Activated naive CD8-positive, alpha-beta T cell treated with anti-CD3 and anti-CD28 coated beads for 36 hours (primary cell): ENCODE data around the gene ADCY5. TPM values are rescaled to one million over a fixed set of nuclear protein-coding genes. Genes with fewer than 3 reads are reported as not detected.
"Not testable (repeated sequence)": the region's sequence is repeated elsewhere in the genome, so short reads cannot be mapped to it uniquely, and the experiment has no call there.

Experiments
- DNase-seq: peaks from one replicate; pipeline ENCODE4 v3.0.0; 2021
- H3K27ac Mint-ChIP-seq: one replicate; pipeline ENCODE4 v1.8.0; 2022; ENCODE audit warnings: mild to moderate bottlenecking, moderate library complexity, mixed read lengths
- H3K27me3 Mint-ChIP-seq: one replicate; pipeline ENCODE4 v1.8.0; 2022; ENCODE audit warnings: mild to moderate bottlenecking, mixed read lengths
- H3K36me3 Mint-ChIP-seq: one replicate; pipeline ENCODE4 v1.8.0; 2021; ENCODE audit warnings: mild to moderate bottlenecking, mixed read lengths
- H3K4me1 Mint-ChIP-seq: one replicate; pipeline ENCODE4 v1.8.0; 2021; ENCODE audit warnings: mixed read lengths
- H3K4me3 Mint-ChIP-seq: one replicate; pipeline ENCODE4 v1.8.0; 2022; ENCODE audit warnings: mild to moderate bottlenecking, moderate library complexity, mixed read lengths
- H3K9me3 Mint-ChIP-seq: one replicate; pipeline ENCODE4 v1.8.0; 2022; ENCODE audit warnings: mixed read lengths
- total RNA-seq, 2 experiments: library from RNA; stranded (reverse); gene quantifications; one replicate each; pipeline ENCODE4 v1.2.3, GENCODE V29; 2021

Gene ADCY5
- total RNA-seq, 2 experiments from 2014 or later = not detected

DNA sequence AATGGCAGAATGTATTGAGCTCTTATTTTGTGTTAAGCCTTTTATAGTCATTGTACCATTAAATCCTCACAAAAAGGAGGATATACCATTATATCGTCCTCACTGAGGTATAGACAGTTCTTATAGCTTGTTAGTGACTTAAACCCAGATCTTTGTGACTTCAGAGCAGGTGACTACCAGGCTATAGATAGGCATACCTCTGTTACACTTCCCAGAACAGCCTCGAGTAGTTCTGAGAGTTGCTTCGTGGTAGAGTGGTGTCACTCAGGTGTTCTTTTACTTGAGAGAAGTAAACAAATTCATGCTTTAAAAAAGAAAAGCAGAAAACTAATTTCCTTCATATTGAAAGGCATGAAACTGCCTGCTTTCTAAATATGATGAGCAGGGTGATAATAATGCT, 187.2 kb downstream of the ADCY5 start:
- Mint-ChIP-seq H3K4me3 (no peak overlapping the region), H3K36me3 (peaks cover 22% of the 10 kb centered on the region), H3K4me1 (no peaks in the 10 kb centered on the region), H3K9me3 (peaks cover 2% of the 10 kb centered on the region), H3K27me3 (no peaks in the 10 kb centered on the region), H3K27ac (no peak overlapping the region)
- no peak for DNase-seq

DNA sequence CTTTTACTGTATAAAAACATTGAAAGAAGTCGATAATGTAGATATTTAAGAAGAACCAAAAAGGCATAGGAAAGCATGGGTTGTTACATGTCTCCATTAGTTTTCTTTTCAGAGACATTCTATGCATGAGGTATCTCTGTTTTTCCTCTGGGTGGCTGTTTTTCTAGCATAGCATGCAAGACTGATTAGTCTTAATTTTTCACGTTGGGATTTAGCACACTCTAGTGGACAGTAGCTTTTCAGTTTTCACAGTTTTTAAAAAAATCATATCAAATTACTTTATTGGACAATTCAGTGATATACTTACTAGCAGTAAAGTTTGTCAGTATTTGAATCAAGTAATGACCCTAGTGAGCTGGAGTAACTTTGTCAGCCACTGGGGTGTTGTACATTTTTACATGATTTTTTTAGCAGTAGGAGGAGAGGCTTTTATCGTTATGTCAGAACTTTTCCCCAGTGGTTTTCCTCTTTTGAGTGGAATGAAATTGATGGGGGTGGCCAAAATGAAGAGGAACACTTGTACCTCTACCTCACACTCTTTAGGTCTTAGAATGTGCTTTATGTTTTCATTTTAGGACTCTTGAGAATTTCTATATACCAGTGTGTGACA, 190.0 kb downstream of the ADCY5 start:
- no peak overlapping the region for H3K27ac Mint-ChIP-seq
- peaks cover 2% of the 10 kb centered on the region for H3K36me3 Mint-ChIP-seq
- no peaks in the 10 kb centered on the region for H3K27me3 Mint-ChIP-seq
- DNase-seq = no peak
- no peak overlapping the region for H3K4me3 Mint-ChIP-seq
- H3K9me3 Mint-ChIP-seq = no peaks in the 10 kb centered on the region
- H3K4me1 Mint-ChIP-seq = no peaks in the 10 kb centered on the region

- DNase-seq = no peak
- H3K27ac Mint-ChIP-seq = no peak overlapping the region
- no peaks in the 10 kb centered on the region for H3K27me3 Mint-ChIP-seq
- peaks cover 2% of the 10 kb centered on the region for H3K36me3 Mint-ChIP-seq
- H3K9me3 Mint-ChIP-seq = no peaks in the 10 kb centered on the region
- H3K4me1 Mint-ChIP-seq = no peaks in the 10 kb centered on the region
- H3K4me3 Mint-ChIP-seq = no peak overlapping the region
These were observed 190.5 kb downstream of the ADCY5 start for GRCh38 chr3:123258359-123258758.

DNA sequence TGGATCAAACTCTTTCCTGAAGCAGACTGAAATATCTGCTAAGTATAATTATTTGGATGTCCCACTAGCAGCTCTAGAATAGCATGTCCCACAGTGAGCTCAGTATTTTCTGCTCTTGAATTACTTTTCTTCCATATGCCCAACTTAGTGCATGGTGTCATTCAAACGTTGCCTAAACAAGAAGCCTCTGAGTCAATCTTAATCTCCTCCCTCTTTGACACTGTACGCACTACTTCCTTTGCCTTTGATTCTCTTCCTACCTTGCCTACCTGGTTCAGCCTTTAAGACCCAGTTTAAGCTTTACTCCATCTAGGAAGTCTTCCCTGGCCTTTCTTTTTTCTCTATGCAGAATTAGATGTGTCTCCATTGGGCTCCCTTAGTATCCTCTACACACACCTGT, 192.6 kb downstream of the ADCY5 start:
- Mint-ChIP-seq H3K27ac (no peak overlapping the region), H3K4me3 (no peak overlapping the region), H3K4me1 (no peaks in the 10 kb centered on the region), H3K9me3 (no peaks in the 10 kb centered on the region), H3K27me3 (no peaks in the 10 kb centered on the region), H3K36me3 (peaks cover 2% of the 10 kb centered on the region)
- DNase-seq = no peak

GRCh38 chr3:123246866-123247265, 202.0 kb downstream of the ADCY5 start:
- H3K4me3 Mint-ChIP-seq = no peak overlapping the region
- peaks cover 18% of the 10 kb centered on the region for H3K36me3 Mint-ChIP-seq

GRCh38 chr3:123244128-123244527, 204.8 kb downstream of the ADCY5 start:
- peaks cover 36% of the 10 kb centered on the region for H3K36me3 Mint-ChIP-seq
- H3K27me3 Mint-ChIP-seq = no peaks in the 10 kb centered on the region
- peaks cover 6% of the 10 kb centered on the region for H3K9me3 Mint-ChIP-seq
- H3K4me3 Mint-ChIP-seq = no peak overlapping the region
- H3K27ac Mint-ChIP-seq = no peak overlapping the region
- H3K4me1 Mint-ChIP-seq = peaks cover 9% of the 10 kb centered on the region
- DNase-seq = no peak

More at GRCh38 chr3:123246866-123247265, 202.0 kb downstream of the ADCY5 start:
- DNase-seq = no peak
- Mint-ChIP-seq H3K9me3 (no peaks in the 10 kb centered on the region), H3K27me3 (no peaks in the 10 kb centered on the region), H3K27ac (no peak overlapping the region), H3K4me1 (peaks cover 6% of the 10 kb centered on the region)

DNA sequence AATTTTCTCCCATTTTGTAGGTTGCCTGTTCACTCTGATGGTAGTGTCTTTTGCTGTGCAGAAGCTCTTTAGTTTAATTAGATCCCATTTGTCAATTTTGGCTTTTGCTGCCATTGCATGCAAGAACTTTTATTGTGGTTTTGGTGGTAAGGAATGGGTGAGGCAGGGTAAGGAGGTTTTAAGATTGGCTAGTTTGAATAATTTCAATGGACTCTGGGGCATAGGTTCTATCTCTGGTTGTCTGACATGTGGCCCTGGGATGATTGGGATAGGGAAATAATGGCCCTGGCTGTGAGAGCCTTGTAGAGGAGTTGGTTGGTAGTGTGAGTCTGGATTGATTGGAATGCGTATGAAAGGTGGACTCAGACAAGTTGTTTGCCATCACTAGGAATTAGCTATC, 209.1 kb downstream of the ADCY5 start:
- H3K36me3 Mint-ChIP-seq = peaks cover 46% of the 10 kb centered on the region

DNA sequence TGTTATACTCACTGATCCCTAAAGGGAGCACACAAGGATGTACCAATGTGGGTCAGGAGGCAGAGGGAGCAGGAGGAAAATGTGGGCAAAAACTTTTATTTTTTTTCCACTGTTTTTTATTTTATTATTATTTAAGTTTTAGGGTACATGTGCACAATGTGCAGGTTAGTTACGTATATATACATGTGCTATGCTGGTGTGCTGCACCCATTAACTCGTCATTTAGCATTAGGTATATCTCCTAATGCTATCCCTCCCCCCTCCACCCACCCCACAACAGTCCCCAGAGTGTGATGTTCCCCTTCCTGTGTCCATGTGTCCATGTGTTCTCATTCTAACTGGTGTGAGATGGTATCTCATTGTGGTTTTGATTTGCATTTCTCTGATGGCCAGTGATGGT, 209.7 kb downstream of the ADCY5 start:
- Mint-ChIP-seq H3K4me1 (peaks cover 10% of the 10 kb centered on the region), H3K36me3 (peaks cover 46% of the 10 kb centered on the region)
- H3K4me3 Mint-ChIP-seq, H3K9me3 Mint-ChIP-seq, H3K27ac Mint-ChIP-seq, H3K27me3 Mint-ChIP-seq, DNase-seq: not testable (repeated sequence)

More for the DNA sequence above, 209.1 kb downstream of the ADCY5 start:
- Mint-ChIP-seq H3K9me3 (peaks cover 6% of the 10 kb centered on the region), H3K27ac (no peak overlapping the region), H3K4me3 (no peak overlapping the region), H3K27me3 (no peaks in the 10 kb centered on the region), H3K4me1 (peaks cover 11% of the 10 kb centered on the region)
- DNase-seq = no peak

GRCh38 chr3:123236902-123237301, 212.0 kb downstream of the ADCY5 start:
- Mint-ChIP-seq H3K27ac (no peak overlapping the region), H3K9me3 (peaks cover 6% of the 10 kb centered on the region), H3K27me3 (no peaks in the 10 kb centered on the region), H3K4me3 (no peak overlapping the region), H3K4me1 (peaks cover 5% of the 10 kb centered on the region), H3K36me3 (peaks cover 50% of the 10 kb centered on the region)
- no peak for DNase-seq

Other genes with a start within 250 kb of the ADCY5 start
- 10 to 100 TPM; 13.7 to 17.8 TPM for gene SEC22A, start 247.1 kb downstream of the ADCY5 start, total RNA-seq
- 10 to 100 TPM; 30.7 to 31.0 TPM for gene HACD2, start 136.0 kb upstream of the ADCY5 start, total RNA-seq